ENCODE measurements around the gene KCNH8.
"Not testable (repeated sequence)": the region's sequence is repeated elsewhere in the genome, so short reads cannot be mapped to it uniquely, and the experiment has no call there.

Gene KCNH8

GRCh38 chr3:19220311-19220710, 72.0 kb downstream of the KCNH8 start:
- no peak for DNase-seq (ENCODE audit: extremely low spot score)
- CTCF ChIA-PET: interaction anchor here (1.9 kb wide), 1 partner anchor 12 kb away, joined by 5 read pairs; no protein-coding TSS in a partner anchor
- POLR2A ChIA-PET: no interaction called here
- no peak for TF ChIP-seq CTCF (IDR thresholded peaks at IDR 0.05; ENCODE audit: control extremely low read depth, extremely low read depth, low read depth, missing control alignments)

- ChIA-PET CTCF (interaction anchor here (1.9 kb wide), 1 partner anchor 11 kb away, joined by 5 read pairs; no protein-coding TSS in a partner anchor), POLR2A (no interaction called here)
- TF ChIP-seq CTCF (IDR thresholded peaks at IDR 0.05; ENCODE audit: control extremely low read depth, extremely low read depth, low read depth, missing control alignments): no peak
- no peak for DNase-seq (ENCODE audit: extremely low spot score)
Observed at GRCh38 chr3:19221081-19221480, 72.8 kb downstream of the KCNH8 start.

GRCh38 chr3:19226479-19226878, 78.2 kb downstream of the KCNH8 start:
- ChIA-PET CTCF (no interaction called here), POLR2A (no interaction called here)
- no peak for TF ChIP-seq CTCF (IDR thresholded peaks at IDR 0.05; ENCODE audit: control extremely low read depth, extremely low read depth, low read depth, missing control alignments)
- no peak for DNase-seq (ENCODE audit: extremely low spot score)

- ChIA-PET POLR2A (no interaction called here), CTCF (interaction anchor here (1.4 to 3.1 kb wide), 3 partner anchors 10 to 23 kb away, joined by 4 to 11 read pairs (median 8); no protein-coding TSS in a partner anchor)
- TF ChIP-seq CTCF (IDR thresholded peaks at IDR 0.05; ENCODE audit: control extremely low read depth, extremely low read depth, low read depth, missing control alignments): no peak
- DNase-seq (ENCODE audit: extremely low spot score): no peak
Observed at GRCh38 chr3:19228167-19228566, 79.9 kb downstream of the KCNH8 start.

GRCh38 chr3:19229086-19229485, 80.8 kb downstream of the KCNH8 start:
- POLR2A ChIA-PET: no interaction called here
- DNase-seq (ENCODE audit: extremely low spot score): no peak
- no peak for TF ChIP-seq CTCF (IDR thresholded peaks at IDR 0.05; ENCODE audit: control extremely low read depth, extremely low read depth, low read depth, missing control alignments)
- CTCF ChIA-PET: interaction anchor here (1.4 to 3.1 kb wide), 4 partner anchors 9 to 637 kb away, joined by 4 to 11 read pairs (median 6); no protein-coding TSS in a partner anchor

- POLR2A ChIA-PET; DNase-seq (ENCODE audit: extremely low spot score): not testable (repeated sequence)
- CTCF ChIA-PET: interaction anchor here (1.4 to 3.1 kb wide), 4 partner anchors 8 to 636 kb away, joined by 4 to 11 read pairs (median 6); no protein-coding TSS in a partner anchor
Observed at GRCh38 chr3:19229881-19230280, 81.6 kb downstream of the KCNH8 start.

- CTCF ChIA-PET: interaction anchor here (1.1 kb wide), 1 partner anchor 12 kb away, joined by 5 read pairs; no protein-coding TSS in a partner anchor
- POLR2A ChIA-PET: no interaction called here
- no peak for DNase-seq (ENCODE audit: extremely low spot score)
- no peak for TF ChIP-seq CTCF (IDR thresholded peaks at IDR 0.05; ENCODE audit: control extremely low read depth, extremely low read depth, low read depth, missing control alignments)
Observed at GRCh38 chr3:19231792-19232461, 83.6 kb downstream of the KCNH8 start.

All from GM10248 (cell line).